ENCODE data around the gene RBSN. TPM values are rescaled to one million over a fixed set of nuclear protein-coding genes. Genes with fewer than 3 reads are reported as not detected.
"Not testable (repeated sequence)": the region's sequence is repeated elsewhere in the genome, so short reads cannot be mapped to it uniquely, and the experiment has no call there.

The RBSN gene
- total RNA-seq (2014; rRNA removed; shearing (Covaris generic)), result 15.7 and 18.6 TPM in 2 replicates
- 7.6 and 9.6 TPM in 2 replicates for polyA plus RNA-seq (2015; cell fraction: cytosol; rRNA removed)
- 13.0 and 14.3 TPM in 2 replicates for polyA plus RNA-seq (2015; cell fraction: nucleus; rRNA removed)

GRCh38 chr3:15098503-15099363 lies at the start of gene RBSN:
Gene RBSN, minus strand, starts transcription at chr3:15099148. Its CDS starts 3,028 bp downstream, at chr3:15096120.
- DNase-seq (ENCODE audit: low read depth), result peak; percentile 92

GRCh38 chr3:15148614-15149013 lies 49.7 kb upstream of the RBSN start:
- peak; percentile 47 for DNase-seq (ENCODE audit: low read depth)

- not testable (repeated sequence) for DNase-seq (ENCODE audit: low read depth)
Observed at GRCh38 chr3:15136885-15137284, 37.9 kb upstream of the RBSN start.

GRCh38 chr3:15134968-15135367 lies 36.0 kb upstream of the RBSN start:
- DNase-seq (ENCODE audit: low read depth), result not testable (repeated sequence)

- DNase-seq (ENCODE audit: low read depth), result not testable (repeated sequence)
Observed at GRCh38 chr3:15128403-15128802, 29.5 kb upstream of the RBSN start.

- not testable (repeated sequence) for DNase-seq (ENCODE audit: low read depth)
Observed at GRCh38 chr3:15126975-15127374, 28.0 kb upstream of the RBSN start.

GRCh38 chr3:15122398-15122797 lies 23.4 kb upstream of the RBSN start:
- no peak for DNase-seq (ENCODE audit: low read depth)

- DNase-seq (ENCODE audit: low read depth), result no peak
Observed at GRCh38 chr3:15121936-15122335, 23.0 kb upstream of the RBSN start.

GRCh38 chr3:15120986-15121385 lies 22.0 kb upstream of the RBSN start:
- no peak for DNase-seq (ENCODE audit: low read depth)

GRCh38 chr3:15117011-15117410 lies 18.1 kb upstream of the RBSN start:
- no peak for DNase-seq (ENCODE audit: low read depth)

- DNase-seq (ENCODE audit: low read depth), result no peak
Observed at GRCh38 chr3:15116032-15116669, 17.2 kb upstream of the RBSN start.

GRCh38 chr3:15114466-15115358 lies 15.8 kb upstream of the RBSN start:
- no peak for DNase-seq (ENCODE audit: low read depth)

- no peak for DNase-seq (ENCODE audit: low read depth)
Observed at GRCh38 chr3:15113884-15114283, 14.9 kb upstream of the RBSN start.

GRCh38 chr3:15113471-15113870 lies 14.5 kb upstream of the RBSN start:
- DNase-seq (ENCODE audit: low read depth), result no peak

- no peak for DNase-seq (ENCODE audit: low read depth)
Observed at GRCh38 chr3:15112011-15112410, 13.1 kb upstream of the RBSN start.

- DNase-seq (ENCODE audit: low read depth), result no peak
Observed at GRCh38 chr3:15110206-15110605, 11.3 kb upstream of the RBSN start.

GRCh38 chr3:15108869-15109268 lies 9.9 kb upstream of the RBSN start:
- DNase-seq (ENCODE audit: low read depth), result no peak

GRCh38 chr3:15108082-15108545 lies 9.2 kb upstream of the RBSN start:
- DNase-seq (ENCODE audit: low read depth), result peak; percentile 42

- no peak for DNase-seq (ENCODE audit: low read depth)
Observed at GRCh38 chr3:15107075-15107947, 8.4 kb upstream of the RBSN start.

- no peak for DNase-seq (ENCODE audit: low read depth)
Observed at GRCh38 chr3:15102836-15103235, 3.9 kb upstream of the RBSN start.

All from HT1080 (cell line).